GM19023 (cell line): Measurements from ENCODE around the gene IRF7.

Experiments
- ATAC-seq: cut with Tn5 transposase; IDR thresholded peaks from one replicate; pipeline ENCODE4 v1.9.1; 2021; ENCODE audit warnings: mild to moderate bottlenecking, moderate library complexity; ENCODE audit not compliant: unreplicated experiment

The IRF7 gene

DNA sequence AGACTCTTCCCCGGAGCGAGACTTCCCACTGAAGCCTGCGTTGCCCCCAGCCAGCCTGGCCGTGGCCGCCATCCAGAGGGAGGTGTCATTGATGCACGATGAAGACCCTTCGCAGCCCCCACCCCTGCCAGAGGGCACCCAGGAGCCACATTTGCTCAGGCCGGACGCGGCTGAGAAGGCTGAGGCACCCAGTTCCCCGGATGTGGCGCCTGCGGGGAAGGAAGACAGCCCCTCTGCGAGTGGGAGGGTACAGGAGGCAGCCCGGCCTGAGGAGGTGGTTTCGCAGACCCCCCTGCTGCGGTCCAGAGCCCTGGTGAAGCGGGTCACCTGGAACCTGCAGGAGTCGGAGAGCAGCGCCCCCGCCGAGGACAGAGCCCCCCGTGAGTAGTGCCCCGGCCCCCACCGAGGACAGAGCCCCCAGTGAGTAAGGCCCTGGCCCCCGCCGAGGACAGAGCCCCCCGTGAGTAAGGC lies 6.4 kb downstream of the IRF7 start:
- ATAC-seq: no peak

GRCh38 chr11:608791-609251 lies 6.9 kb downstream of the IRF7 start:
- no peak for ATAC-seq

GRCh38 chr11:607971-608659 lies 7.6 kb downstream of the IRF7 start:
- ATAC-seq: no peak

DNA sequence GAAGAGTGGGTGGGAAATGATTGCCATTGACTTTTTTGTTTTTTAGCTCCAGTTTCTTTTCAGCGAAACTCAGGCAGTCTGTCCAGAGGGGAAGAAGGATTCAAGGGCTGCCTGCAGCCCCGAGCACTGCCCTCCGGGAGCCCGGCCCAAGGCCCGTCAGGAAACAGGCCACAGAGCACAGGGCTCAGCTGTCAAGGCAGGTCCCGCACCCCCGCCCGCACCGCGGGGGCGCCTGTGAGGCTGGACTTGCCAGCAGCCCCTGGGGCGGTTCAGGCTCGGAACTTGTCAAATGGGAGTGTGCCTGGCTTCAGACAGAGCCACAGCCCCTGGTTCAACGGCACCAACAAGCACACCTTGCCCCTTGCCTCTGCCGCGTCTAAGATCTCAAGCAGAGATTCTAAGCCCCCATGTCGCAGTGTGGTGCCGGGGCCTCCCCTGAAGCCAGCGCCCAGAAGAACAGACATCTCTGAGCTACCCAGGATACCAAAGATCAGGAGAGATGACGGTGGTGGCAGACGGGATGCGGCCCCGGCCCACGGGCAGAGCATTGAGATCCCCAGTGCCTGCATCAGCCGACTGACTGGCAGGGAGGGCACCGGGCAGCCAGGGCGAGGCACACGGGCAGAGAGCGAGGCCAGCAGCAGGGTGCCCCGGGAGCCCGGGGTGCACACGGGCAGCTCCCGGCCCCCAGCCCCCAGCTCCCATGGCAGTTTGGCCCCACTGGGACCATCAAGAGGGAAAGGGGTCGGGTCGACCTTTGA lies 8.6 kb downstream of the IRF7 start:
- ATAC-seq: no peak

- ATAC-seq: no peak
These were observed 9.5 kb downstream of the IRF7 start for GRCh38 chr11:606245-606644.

DNA sequence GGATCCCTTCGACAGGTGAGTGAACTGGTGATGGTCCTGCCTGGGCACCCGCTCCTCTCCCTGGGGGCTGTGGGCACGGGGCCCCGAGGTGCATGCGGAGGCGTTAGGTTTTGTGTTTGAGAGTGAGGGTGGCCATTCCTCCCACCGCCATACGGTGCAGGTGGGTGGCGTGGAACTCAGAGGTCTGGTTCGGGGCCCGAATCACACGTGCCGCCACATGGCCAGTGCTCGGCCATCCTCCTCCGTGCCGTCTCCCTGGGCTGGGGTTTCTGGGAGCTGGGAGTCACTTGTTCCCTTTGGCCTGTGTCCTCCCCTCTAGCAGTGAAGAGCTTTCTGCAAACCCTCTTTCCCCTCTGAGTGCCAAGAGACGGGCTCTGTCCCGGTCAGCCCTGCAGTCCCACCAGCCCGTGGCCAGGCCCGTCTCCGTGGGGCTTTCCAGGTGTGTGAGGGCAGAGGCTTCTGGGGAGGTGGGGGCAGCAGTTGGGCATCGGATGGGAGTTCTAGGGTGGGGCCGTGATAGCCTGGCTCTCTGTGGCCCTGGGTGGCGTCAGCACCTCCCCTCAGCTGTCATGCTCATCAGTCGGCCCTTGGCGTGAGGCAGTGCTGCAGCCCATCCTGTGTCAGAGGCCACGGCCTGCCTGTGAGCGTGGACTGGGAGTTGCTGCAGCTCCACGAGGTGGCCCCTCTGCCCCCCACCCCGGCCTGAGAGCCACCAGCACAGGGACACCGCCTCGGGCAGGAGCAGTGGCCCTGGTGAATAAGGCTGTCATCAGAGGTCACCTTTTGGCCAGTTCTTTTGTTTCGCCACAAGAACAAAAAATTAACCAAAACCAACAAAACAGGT lies 10.2 kb downstream of the IRF7 start:
- no peak for ATAC-seq

DNA sequence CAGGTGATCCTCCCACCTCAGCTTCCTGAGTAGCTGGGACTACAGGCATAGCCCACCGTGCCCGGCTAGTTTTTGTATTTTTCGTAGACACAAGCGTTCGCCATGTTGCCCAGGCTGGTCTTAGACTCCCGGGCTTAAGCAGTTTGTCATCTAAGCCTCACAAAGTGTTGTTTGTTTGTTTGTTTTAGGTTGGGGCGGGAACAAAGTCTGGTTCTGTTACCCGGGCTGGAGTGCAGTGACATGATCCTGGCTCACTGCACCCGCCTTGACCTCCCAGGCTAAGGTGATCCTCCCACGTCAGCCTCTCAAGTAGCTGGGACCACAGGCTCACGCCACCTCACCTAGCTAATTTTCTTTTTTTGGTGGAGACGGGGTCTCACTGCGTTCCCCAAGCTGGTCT lies 12.6 kb downstream of the IRF7 start:
- ATAC-seq: no peak

GRCh38 chr11:601573-602245 lies 14.0 kb downstream of the IRF7 start:
- ATAC-seq: no peak

- ATAC-seq: no peak
These were observed 17.6 kb downstream of the IRF7 start for GRCh38 chr11:598005-598680.

GRCh38 chr11:597166-597725 lies 18.5 kb downstream of the IRF7 start:
- no peak for ATAC-seq

GRCh38 chr11:596374-596773 lies 19.4 kb downstream of the IRF7 start:
- no peak for ATAC-seq

DNA sequence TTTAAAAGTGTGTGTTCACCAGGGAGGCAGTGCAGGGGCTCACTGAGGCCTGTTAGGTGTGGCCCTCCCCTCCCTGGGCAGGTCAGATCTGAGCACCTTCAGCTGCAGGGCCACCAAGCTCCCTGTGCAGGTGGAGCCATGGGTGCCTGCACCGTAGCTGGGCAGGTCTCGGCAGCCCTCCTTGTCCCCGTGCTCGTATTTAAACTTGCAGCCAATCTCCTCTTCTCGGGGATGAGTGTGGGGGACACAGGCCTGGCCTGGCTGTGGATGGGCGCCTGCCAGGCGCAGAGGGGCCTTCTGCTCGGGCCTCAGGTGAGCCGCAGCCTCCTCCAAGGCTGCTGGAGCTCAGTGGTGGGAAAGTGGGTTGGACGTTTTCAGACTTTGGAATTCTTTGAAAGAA lies 20.4 kb downstream of the IRF7 start:
- ATAC-seq: no peak

- no peak for ATAC-seq
These were observed 22.4 kb downstream of the IRF7 start for GRCh38 chr11:593347-593746.

GRCh38 chr11:592918-593317 lies 22.8 kb downstream of the IRF7 start:
- ATAC-seq: no peak

GRCh38 chr11:592501-592900 lies 23.2 kb downstream of the IRF7 start:
- no peak for ATAC-seq

- ATAC-seq: no peak
These were observed 24.8 kb downstream of the IRF7 start for GRCh38 chr11:590997-591396.

- ATAC-seq: no peak
These were observed 26.0 kb downstream of the IRF7 start for GRCh38 chr11:589798-590197.

- ATAC-seq: no peak
These were observed 27.8 kb downstream of the IRF7 start for GRCh38 chr11:587978-588380.

DNA sequence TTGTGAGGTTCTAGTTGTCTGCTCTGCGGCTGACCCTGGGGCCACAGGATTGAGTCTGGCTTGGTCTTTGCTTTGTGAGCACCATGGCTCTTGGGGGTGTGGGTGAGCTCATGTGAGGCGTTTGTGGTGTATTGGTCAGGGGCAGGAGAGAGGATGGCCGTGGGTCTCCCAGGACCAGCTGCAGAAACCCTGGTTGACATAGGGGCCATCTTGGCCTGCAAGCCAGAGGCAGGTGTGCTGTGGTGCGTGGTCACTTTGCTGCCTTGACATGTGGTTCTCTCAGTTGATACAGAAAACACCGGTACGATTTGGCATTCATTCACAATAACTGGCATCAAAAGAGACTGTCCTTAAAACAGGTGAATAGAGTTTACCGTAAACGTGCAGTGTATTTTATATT lies 28.2 kb downstream of the IRF7 start:
- no peak for ATAC-seq
